ENCODE measurements around the gene SCGB2B2.
"Not testable (repeated sequence)": the region's sequence is repeated elsewhere in the genome, so short reads cannot be mapped to it uniquely, and the experiment has no call there.

SCGB2B2 gene
- total RNA-seq: 0 to 0.09 (median 0) reads per million in 4 experiments

- DNase-seq: peak; percentile 67
These were observed at the start of gene SCGB2B2 for GRCh38 chr19:34676697-34677385. Gene SCGB2B2 (minus strand): TSS chr19:34677159. CDS start chr19:34594563, 82,596 bp downstream.

- no peak for DNase-seq
These were observed 48.4 kb upstream of the SCGB2B2 start for GRCh38 chr19:34725400-34725799.

- DNase-seq: no peak
These were observed 45.4 kb upstream of the SCGB2B2 start for GRCh38 chr19:34722353-34722752.

GRCh38 chr19:34715357-34715756 lies 38.4 kb upstream of the SCGB2B2 start:
- no peak for DNase-seq

GRCh38 chr19:34713262-34713637 lies 36.3 kb upstream of the SCGB2B2 start:
- DNase-seq: no peak

GRCh38 chr19:34712395-34713261 lies 35.7 kb upstream of the SCGB2B2 start:
- peak; percentile 24 for DNase-seq

- no peak for DNase-seq
These were observed 34.9 kb upstream of the SCGB2B2 start for GRCh38 chr19:34711890-34712289.

- no peak for DNase-seq
These were observed 30.7 kb upstream of the SCGB2B2 start for GRCh38 chr19:34707661-34708060.

- DNase-seq: no peak
These were observed 15.6 kb upstream of the SCGB2B2 start for GRCh38 chr19:34692549-34692948.

GRCh38 chr19:34690372-34690771 lies 13.4 kb upstream of the SCGB2B2 start:
- no peak for DNase-seq

- no peak for DNase-seq
These were observed 11.6 kb upstream of the SCGB2B2 start for GRCh38 chr19:34688592-34688991.

GRCh38 chr19:34687348-34687747 lies 10.4 kb upstream of the SCGB2B2 start:
- no peak for DNase-seq

GRCh38 chr19:34686455-34686854 lies 9.5 kb upstream of the SCGB2B2 start:
- no peak for DNase-seq

- not testable (repeated sequence) for DNase-seq
These were observed 8.3 kb upstream of the SCGB2B2 start for GRCh38 chr19:34685266-34685665.

GRCh38 chr19:34681478-34681877 lies 4.5 kb upstream of the SCGB2B2 start:
- DNase-seq: no peak

- no peak for DNase-seq
These were observed 1.5 kb upstream of the SCGB2B2 start for GRCh38 chr19:34678421-34678820.

- no peak for DNase-seq
These were observed 1.1 kb upstream of the SCGB2B2 start for GRCh38 chr19:34678085-34678412.

GRCh38 chr19:34677386-34678084 lies 576 bp upstream of the SCGB2B2 start, which contains the start of gene ZNF302:
Gene ZNF302 (plus strand): TSS chr19:34677678. CDS start chr19:34678805, 1,127 bp downstream.
- DNase-seq: peak; percentile 81

- no peak for DNase-seq
These were observed 1.0 kb downstream of the SCGB2B2 start for GRCh38 chr19:34675919-34676318.

GRCh38 chr19:34675250-34675649 lies 1.7 kb downstream of the SCGB2B2 start:
- DNase-seq: no peak

- DNase-seq: no peak
These were observed 3.4 kb downstream of the SCGB2B2 start for GRCh38 chr19:34673590-34673989.

- DNase-seq: no peak
These were observed 5.0 kb downstream of the SCGB2B2 start for GRCh38 chr19:34671972-34672371.

GRCh38 chr19:34669305-34669704 lies 7.7 kb downstream of the SCGB2B2 start:
- DNase-seq: no peak
